Activated CD4-positive, alpha-beta T cell treated with anti-CD3 and anti-CD28 coated beads, Interleukin-2, amount 50 U/mL, for 24 hours (primary cell): ENCODE measurements around the gene FNDC11.
"Not testable (repeated sequence)": the region's sequence is repeated elsewhere in the genome, so short reads cannot be mapped to it uniquely, and the experiment has no call there.

Experiments used
- DNase-seq, 2 donors: peaks; one replicate each; pipeline ENCODE4 v3.0.0-alpha.2; 2020; ENCODE audit warnings: low read depth in 1 of 2, low spot score in 1 of 2

Gene FNDC11

GRCh38 chr20:63553251-63553932, 567 bp upstream of the FNDC11 start:
- peak; percentile 82 to 85 for DNase-seq

GRCh38 chr20:63554361-63555278, 661 bp downstream of the FNDC11 start:
- no peak for DNase-seq

DNA sequence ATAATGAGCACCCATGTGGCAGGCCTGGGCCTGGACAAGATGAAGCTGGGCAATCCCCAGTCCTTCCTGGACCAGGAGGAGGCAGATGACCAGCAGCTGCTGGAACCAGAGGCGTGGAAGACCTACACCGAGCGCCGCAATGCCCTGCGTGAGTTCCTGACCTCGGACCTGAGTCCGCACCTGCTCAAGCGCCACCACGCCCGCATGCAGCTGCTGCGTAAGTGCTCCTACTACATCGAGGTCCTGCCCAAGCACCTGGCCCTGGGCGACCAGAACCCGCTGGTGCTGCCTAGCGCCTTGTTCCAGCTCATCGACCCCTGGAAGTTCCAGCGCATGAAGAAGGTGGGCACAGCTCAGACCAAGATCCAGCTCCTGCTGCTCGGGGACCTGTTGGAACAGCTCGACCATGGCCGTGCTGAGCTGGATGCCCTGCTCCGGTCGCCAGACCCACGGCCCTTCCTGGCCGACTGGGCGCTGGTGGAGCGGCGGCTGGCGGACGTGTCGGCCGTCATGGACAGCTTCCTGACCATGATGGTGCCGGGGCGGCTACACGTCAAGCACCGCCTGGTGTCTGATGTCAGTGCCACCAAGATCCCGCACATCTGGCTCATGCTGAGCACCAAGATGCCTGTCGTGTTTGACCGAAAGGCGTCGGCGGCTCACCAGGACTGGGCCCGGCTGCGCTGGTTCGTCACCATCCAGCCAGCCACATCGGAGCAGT, 1.9 kb downstream of the FNDC11 start:
- no peak for DNase-seq

- no peak for DNase-seq
Measured at GRCh38 chr20:63556873-63557478, 3.0 kb downstream of the FNDC11 start.

DNA sequence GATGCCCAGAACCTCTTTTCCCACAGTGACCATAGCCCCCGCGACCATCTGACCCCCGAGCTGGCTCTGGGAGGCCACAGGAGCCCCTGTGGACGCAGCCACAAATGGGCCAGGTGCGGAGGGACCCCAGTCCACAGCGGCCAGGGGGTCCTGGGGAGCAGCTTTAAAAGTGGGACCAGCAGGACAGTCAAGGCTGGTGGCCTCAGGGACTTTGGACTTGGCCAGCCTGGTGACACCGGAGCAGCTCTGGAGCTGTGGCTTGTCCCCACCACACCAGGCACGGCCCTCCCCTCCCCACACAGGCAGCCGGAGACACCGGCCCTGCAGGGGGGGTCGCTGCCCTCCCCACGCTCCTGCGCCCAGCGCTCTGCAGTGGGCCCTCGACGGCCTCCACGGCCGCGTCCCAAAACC, 3.5 kb downstream of the FNDC11 start:
- no peak for DNase-seq

GRCh38 chr20:63558804-63559484, 5.0 kb downstream of the FNDC11 start:
- DNase-seq = no peak

DNA sequence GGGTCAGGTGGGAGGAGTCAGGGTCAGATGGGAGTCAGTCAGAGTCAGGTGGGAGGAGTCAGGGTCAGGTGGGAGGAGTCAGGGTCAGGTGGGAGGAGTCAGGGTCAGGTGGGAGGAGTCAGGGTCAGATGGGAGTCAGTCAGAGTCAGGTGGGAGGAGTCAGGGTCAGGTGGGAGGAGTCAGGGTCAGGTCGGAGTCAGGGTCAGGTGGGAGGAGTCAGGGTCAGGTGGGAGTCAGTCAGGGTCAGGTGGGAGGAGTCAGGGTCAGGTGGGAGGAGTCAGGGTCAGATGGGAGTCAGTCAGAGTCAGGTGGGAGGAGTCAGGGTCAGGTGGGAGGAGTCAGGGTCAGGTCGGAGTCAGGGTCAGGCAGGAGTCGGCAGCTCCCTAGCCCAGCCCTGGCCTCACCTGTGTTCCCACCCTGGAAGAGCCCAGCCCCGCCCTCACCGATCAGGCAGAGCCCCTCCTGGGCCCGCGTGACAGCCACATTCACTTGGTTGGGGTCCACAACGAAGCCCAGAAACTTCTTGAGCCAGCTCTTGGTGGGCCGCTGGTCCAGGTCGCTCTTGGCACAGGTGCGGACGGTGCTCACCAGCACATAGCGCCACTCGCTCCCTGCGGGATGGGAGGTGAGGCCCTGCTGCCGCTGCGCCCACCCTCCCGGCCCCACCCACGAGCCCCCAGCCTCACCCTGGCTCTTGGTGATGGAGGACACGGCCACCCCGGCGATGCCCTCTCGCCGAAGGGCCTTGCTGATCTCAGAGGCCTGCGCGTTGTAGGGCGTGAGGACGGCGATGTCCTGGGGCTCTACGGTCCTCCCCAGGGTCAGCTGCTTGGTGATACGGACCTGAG, 5.8 kb downstream of the FNDC11 start:
- DNase-seq = not testable (repeated sequence)

GRCh38 chr20:63560333-63560805, 6.4 kb downstream of the FNDC11 start:
- no peak for DNase-seq

GRCh38 chr20:63560856-63561609, 7.1 kb downstream of the FNDC11 start:
- DNase-seq = no peak

DNA sequence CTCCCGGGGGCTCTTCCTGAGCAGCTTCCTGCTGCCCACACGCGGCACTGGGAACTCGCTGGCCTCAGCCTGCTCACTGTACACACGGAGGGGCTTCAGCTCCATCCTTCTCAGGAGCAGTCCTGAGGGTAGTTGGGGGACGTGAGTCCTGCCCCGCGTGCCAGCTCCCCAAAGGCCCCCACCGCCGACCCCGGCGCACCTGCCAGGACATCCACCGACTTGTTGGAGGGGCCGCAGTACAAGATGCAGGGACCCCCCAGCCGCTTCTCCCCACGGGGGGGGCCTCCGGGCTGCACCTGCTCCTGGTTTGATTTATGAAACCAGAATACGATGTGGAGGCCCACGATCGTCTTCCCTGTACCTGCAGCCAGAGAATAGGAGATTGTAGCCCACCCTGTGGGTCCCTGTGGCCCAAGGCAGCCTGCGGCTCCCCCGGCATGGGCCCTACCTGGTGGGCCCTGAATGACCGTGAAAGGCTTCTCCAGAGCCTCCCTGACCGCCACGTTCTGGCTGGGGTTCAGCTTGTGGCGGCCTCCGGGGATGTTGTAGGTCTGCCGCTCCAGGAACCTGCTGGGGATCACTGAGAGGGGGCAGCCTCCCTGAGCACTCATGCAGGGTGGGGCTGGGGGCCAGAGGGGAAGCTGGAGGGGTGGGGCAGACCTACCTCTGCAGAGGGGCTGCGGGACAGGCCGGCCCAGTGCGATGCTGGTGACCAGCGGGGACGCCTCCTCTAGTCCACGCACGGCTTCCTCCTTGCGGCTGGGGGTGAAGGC, 7.9 kb downstream of the FNDC11 start:
- DNase-seq = no peak

DNA sequence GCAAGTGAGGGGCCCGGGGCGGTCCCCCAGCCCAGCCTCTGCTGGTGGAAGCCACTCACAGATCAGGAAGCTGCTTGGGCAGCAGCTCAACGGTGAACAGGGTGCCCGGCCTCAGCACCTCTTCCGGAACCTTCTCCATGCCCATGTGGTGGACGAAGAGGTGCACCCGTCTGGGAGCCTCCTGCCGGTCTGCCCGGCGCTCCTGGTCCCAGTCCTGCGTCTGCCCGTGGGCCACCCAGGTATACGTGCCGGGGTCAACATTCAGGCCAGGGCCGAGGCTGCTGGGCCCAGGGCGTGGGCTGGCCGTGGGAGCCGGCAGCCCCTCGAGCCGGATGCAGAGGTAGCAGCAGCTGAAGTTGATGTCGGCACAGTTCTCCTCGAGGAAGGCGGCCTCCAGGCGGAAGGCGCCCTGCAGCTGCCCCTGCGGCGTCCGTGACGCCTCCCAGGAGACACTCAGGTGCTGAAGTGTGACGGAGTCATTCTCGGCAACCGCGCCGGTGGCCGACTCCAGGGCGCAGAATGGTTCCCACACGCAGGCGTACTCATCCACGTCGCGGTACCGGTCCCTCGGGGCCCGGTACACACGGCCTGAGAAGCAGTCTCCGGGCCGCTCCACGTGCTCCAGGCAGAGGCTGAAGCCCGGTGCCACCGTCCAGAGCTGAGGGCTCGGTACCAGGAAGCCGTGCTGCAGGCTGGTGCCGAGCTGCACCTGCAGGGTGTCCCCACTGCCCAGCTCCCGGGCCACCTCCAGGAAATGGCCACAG, 8.7 kb downstream of the FNDC11 start:
- DNase-seq = no peak

DNA sequence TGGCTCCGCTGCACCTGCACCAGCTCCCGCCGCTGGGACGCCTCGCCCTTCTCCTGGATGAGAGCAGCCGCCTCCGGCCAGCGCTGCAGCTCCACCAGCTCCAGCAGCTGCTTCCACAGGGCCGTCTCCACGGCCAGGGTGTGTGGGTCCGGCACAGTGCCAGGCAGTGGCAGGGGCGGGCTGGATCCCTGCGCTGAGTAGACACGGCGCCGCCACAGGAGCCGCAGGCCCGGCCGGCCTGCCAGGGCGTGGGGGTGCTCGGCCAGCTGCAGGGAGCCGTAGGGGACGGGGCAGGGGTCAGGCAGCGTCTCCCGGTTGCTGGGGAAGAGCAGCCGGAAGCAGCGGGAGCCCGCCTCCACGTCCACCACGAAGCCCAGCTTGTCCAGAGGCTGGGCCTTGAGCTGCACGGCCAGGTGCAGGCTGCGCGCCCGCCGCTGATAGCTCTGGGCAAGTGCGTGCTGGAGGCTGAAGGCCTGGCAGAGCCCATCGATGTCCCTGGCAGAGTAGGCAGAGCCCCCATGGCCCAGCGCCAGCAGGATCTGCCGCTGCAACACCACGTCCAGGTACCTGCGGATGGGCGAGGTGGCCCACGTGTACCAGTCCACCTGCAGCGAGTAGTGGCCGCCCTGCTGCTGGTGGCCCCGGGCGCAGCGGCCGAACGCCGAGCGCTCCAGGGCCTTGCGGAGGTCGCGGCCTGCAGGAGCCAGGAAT, 9.4 kb downstream of the FNDC11 start:
- DNase-seq = no peak

GRCh38 chr20:63564036-63564810, 10.3 kb downstream of the FNDC11 start:
- no peak for DNase-seq

DNA sequence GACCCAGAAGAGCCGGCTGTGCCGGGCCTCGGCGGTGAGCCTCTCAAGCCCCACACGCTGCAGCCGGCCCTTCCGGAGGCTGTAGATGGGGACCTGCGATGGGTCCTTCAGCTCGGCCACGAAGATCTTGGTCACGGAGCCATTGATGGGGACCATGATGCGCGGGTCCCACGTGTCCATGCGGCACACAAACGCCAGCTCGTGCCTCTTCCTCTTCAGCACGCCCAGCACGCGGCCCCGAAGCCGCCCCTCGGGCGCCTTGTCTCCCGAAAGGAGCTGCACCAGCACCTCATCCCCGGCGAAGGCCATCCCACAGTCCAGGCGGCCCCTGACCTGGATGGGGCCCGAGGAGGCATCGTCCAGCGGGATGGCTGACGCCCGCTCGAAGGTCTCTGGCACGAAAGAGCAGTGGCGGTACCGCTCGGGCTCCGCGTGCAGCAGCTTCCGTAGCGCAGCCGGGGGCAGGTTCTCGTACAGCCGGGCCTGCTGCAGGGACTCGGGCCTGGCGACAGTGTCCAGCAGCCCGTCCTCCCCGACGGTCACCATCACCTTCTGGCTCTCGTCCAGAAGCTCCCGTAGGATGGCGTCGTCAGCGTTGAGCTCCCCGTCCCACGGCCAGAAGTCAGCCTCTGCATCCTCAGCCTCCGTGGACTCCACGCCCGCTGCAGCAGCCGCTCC, 11.2 kb downstream of the FNDC11 start:
- no peak for DNase-seq

GRCh38 chr20:63565699-63566335, 11.9 kb downstream of the FNDC11 start:
- DNase-seq = no peak
